GM21619 (cell line): ENCODE data around the gene VMP1.

Experiments used
- ATAC-seq: cut with Tn5 transposase; IDR thresholded peaks from one replicate; pipeline ENCODE4 v1.9.1; 2021; ENCODE audit not compliant: unreplicated experiment

Gene VMP1

GRCh38 chr17:59707971-59708430 lies 547 bp downstream of the VMP1 start:
- ATAC-seq, result no peak

GRCh38 chr17:59711936-59712335 lies 4.5 kb downstream of the VMP1 start:
- ATAC-seq, result no peak

- ATAC-seq, result no peak
Measured at GRCh38 chr17:59712862-59713261, 5.4 kb downstream of the VMP1 start.

DNA sequence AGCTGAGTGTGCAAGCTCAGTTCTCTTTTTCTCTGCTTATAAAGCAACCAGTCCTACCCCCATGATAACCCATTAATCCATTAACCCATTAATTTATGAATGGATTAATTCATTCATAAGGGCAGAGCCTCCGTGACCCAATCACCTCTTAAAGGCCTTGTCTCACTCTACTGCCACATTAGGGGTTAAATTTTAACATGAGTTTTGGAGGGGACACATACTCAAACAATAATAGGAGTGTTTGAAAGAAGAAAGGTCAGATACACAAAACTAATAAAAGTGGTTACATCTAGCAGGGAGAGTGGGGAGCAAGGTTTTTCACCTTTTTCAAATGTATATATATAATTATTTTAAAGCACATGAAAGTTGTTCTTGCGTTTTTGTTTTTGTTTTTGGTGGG lies 6.8 kb downstream of the VMP1 start:
- no peak for ATAC-seq

DNA sequence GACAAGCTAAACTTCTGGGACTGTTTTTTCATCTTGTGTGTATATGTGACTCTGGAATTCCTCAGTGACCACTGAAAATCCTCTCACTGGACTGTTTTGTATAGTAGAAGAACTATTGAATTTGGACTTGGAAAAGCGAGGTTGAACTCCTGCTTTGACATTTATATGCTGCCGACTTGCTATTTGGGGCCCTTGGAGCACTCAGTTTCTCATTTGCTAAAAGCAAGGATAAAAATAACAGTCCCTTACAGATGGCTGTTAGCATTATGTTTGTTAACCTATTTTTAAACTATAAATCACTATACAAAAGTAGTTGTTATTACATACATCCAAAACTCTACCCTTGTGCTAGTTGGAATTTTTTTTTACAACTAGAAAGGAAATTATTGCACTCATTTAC lies 9.0 kb downstream of the VMP1 start:
- no peak for ATAC-seq

- no peak for ATAC-seq
Measured at GRCh38 chr17:59719526-59719925, 12.1 kb downstream of the VMP1 start.

DNA sequence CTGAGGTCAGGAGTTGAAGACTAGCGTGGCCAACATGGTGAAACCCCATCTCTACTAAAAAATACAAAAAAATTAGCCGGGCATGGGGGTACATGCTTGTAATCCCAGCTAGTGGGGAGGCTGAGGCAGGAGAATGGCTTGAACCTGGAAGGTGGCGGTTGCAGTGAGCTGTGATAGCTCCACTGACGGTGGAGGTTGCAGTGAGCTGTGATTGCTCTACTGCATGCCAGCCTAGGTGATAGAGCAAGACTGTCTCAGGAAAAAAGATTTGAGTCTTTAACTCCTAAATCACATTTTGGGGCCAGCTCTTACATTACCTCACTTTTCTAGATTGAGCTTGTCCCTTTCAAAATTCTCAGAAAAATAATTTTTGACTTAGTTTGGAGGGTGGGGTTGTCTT lies 15.2 kb downstream of the VMP1 start:
- no peak for ATAC-seq

- ATAC-seq, result no peak
Measured at GRCh38 chr17:59723041-59723440, 15.6 kb downstream of the VMP1 start.

DNA sequence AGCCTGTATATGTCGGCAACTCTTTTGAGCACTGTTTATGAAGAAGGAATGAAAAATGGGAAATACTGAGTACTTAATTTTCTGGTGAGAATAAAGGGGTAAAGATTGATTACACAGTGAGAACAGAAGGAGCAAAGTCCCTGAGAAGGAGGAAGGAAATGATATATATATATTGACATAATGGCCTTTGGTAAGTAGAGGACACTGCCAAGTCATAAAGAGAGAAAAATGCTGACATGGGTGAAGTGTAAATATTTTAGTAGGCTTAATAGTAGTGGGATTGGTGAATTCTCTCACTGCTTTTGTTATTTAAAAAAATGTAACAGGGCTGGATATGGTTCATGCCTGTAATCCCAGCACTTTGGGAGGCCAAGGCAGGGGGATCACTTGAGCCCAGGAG lies 16.2 kb downstream of the VMP1 start:
- no peak for ATAC-seq

DNA sequence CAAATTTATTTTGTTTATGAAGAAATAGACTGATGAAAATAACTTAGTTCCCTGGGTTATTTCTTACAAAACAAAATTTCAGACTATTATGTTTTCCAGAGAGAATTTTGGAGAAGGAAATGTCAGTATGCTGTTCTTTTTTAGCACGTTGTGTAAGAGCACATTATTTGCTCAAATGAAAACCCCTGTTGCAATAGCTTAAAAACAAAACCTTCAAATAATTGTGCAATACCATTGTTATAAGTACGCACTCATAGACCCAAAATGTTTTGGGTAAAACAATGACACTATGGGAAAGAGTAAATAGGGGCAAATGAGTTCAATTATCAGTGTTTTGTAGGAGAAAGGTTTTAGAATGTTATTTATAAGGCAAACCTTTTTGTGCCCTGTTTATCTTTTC lies 18.2 kb downstream of the VMP1 start:
- no peak for ATAC-seq

GRCh38 chr17:59727817-59728533 lies 20.5 kb downstream of the VMP1 start:
- no peak for ATAC-seq

DNA sequence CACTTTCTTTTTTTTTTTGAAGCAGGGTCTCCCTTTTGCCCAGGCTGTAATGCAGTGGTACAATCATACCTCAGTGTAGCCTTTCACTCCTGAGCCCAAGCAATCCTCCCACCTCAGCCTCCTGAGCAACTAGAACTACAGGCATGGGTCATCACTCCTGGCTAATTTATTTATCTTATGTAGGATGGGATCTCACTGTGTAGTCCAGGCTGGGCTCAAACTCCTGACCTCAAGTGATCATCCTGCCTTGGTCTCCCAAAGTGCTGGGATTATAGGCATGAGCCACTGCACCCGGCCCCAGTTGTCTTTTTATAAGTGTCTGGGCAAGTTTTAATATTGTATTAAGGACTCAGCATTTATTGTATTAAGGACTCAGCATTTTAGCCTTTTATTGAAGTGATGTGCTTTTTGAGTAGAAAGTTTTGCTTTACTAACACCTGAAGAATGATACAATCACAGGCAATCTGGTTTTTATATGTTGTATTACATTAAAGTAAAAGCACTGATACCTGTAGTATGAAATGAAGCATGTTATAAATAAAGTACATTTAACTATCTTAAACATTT lies 22.9 kb downstream of the VMP1 start:
- no peak for ATAC-seq

DNA sequence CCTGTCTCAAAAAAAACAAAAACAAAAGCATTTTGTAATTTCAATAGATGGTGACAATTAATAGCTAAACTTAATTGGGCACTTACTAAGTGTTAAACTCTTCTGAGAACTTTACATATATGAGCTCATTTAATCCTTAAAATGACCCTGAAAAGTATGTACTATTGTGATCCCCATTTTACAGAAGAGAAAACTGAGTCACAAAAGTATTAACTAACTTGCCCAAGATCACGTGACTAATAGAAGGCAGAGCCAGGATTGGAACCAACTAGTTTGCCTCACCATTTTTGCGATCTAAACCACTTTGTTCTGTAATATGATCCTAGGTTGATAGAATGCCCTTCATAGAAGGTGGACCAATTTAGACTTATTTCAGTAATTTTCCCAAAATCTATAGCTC lies 26.2 kb downstream of the VMP1 start:
- ATAC-seq, result no peak

DNA sequence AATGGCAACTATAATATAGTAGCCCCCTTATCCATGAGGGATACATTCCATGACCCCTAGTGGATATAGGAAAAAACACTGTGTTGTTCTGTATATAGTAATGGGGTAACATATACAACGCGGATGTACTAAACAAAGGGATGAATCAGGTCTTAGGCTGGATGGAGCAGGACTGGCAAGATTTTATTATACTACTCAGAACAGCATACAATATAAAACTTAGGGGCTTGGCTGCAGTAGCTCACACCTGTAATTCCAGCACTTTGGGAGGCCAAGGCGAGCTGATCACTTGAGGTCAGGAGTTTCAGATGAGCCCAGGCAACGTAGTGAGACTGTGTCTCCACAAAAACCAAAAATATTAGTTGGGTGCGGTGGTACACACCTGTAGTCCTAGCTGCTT lies 26.8 kb downstream of the VMP1 start:
- ATAC-seq, result no peak

- no peak for ATAC-seq
Measured at GRCh38 chr17:59737324-59737723, 29.9 kb downstream of the VMP1 start.

DNA sequence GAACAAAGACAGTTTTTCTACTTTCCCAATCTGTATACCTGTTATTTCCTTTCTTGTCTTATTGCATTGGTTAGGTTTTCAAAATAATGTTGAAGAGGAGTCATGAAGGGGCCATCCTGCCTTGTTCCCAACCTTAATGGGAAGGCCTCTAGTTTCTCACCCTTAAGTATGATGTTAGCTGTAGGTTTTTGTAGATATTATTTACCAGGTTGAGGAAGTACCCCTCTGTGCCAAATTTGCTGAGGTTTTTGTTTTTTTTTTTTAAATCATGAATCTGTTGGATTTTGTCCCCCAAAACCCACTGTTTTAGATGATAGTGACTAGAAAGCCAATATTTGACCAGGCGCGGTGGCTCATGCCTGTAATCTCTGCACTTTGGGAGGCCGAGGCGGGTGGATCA lies 36.4 kb downstream of the VMP1 start:
- no peak for ATAC-seq

GRCh38 chr17:59745040-59745439 lies 37.6 kb downstream of the VMP1 start:
- no peak for ATAC-seq

- no peak for ATAC-seq
Measured at GRCh38 chr17:59746849-59747445, 39.5 kb downstream of the VMP1 start.

DNA sequence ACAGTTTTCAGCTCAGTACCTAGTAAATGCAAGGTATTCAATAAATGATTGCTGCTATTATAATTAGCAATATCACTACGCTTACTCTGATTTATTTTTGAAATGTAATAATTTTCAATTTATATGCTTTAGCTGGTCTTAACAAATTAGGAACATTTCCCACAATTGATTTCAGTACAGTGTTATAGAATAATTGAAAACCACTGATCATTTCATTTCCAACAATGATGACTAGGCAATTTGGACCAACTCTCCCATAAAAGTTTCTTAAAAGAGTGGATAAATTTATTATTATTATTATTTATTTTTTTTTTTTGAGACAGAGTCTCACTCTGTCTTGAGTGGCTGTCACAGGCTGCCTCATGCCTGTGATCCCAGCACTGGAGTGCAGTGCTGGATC lies 41.1 kb downstream of the VMP1 start:
- no peak for ATAC-seq

- ATAC-seq, result no peak
Measured at GRCh38 chr17:59751955-59752413, 44.5 kb downstream of the VMP1 start.

- ATAC-seq, result no peak
Measured at GRCh38 chr17:59752446-59752845, 45.0 kb downstream of the VMP1 start.

- ATAC-seq, result no peak
Measured at GRCh38 chr17:59752922-59753321, 45.5 kb downstream of the VMP1 start.
